HepG2 (cell line): ENCODE measurements around the gene SFT2D1. TPM values are rescaled to one million over a fixed set of nuclear protein-coding genes. Genes with fewer than 3 reads are reported as not detected.

Experiments
- ATAC-seq: fragments of 200-7000 bp; cut with Tn5 transposase; 3 replicates; pipeline ENCODE4 v1.9.1; 2020; ENCODE audit warnings: mild to moderate bottlenecking, moderate library complexity
- BruUV-seq: library from RNA; stranded (reverse); fragments of 400-500 nt; replicated peaks from 2 replicates; lab custom pipeline; 2021; lab: Mats Ljungman, UMichigan
- CTCF ChIA-PET: fragments of 300-600 bp; formaldehyde crosslinking; extraction: SDS; loops from one replicate; lab custom pipeline; 2021; ENCODE audit warnings: low total read pairs, inconsistent platforms, low intra/inter-chr PET ratio; lab: Yijun Ruan, JAX
- POLR2A ChIA-PET: fragments of 350-600 bp; sonication (Branson Sonifier 250); formaldehyde crosslinking; loops from one replicate; lab custom pipeline; 2020; ENCODE audit warnings: antibody characterized with exemption, inconsistent platforms; lab: Yijun Ruan, JAX
- DNase-seq: peaks from one replicate; pipeline ENCODE4 v3.0.0-alpha.2; 2015; ENCODE audit warnings: low spot score
- FAIRE-seq: peaks from 3 replicates; lab custom pipeline; 2011; peaks lifted over from hg19 to GRCh38; lab: Jason Lieb, UNC
- H2AFZ ChIP-seq: one replicate; pipeline ENCODE4 v1.6.1; 2011; ENCODE audit warnings: low read length, inconsistent platforms
- H3K27ac ChIP-seq: fragments of 300-600 bp; 3 replicates; pipeline ENCODE4 v1.8.0; 2011; ENCODE audit warnings: mixed run types, mild to moderate bottlenecking, mixed read lengths, low read length, inconsistent platforms; ENCODE audit not compliant: insufficient read depth; ENCODE audit errors: extremely low read length
- H3K27me3 ChIP-seq, 2 experiments: fragments of 200-600 bp in 1 of 2; 2 replicates in 1 of 2; 3 replicates in 1 of 2; pipeline versions ENCODE4 v1.6.0 to v1.8.0; 2011; ENCODE audit warnings: low read length in 2 of 2, mild to moderate bottlenecking in 2 of 2, moderate library complexity in 2 of 2, inconsistent platforms in 1 of 2; ENCODE audit not compliant: insufficient read depth in 2 of 2, control insufficient read depth in 1 of 2
- H3K36me3 ChIP-seq, 2 experiments: fragments of 200-600 bp in 1 of 2; replicated peaks in 1 of 2; 2 replicates in 1 of 2; 3 replicates in 1 of 2; pipeline versions ENCODE4 v1.5.1 to v1.8.0; 2011; ENCODE audit warnings: low read length in 2 of 2, inconsistent platforms in 1 of 2; ENCODE audit not compliant: insufficient read depth in 2 of 2, control insufficient read depth in 1 of 2
- H3K4me1 ChIP-seq: 2 replicates; pipeline ENCODE4 v1.5.1; 2012; ENCODE audit warnings: low read length, inconsistent platforms; ENCODE audit not compliant: insufficient read depth
- H3K4me2 ChIP-seq: 2 replicates; pipeline ENCODE4 v1.6.0; 2011; ENCODE audit warnings: low read depth, low read length, inconsistent platforms
- H3K4me3 ChIP-seq, 3 experiments: fragments of 200-600 bp in 1 of 3; sonication (generic), shearing (Covaris generic) in 1 of 3; replicated peaks in 1 of 3; 2 replicates each; pipeline ENCODE4 v1.5.1; 2011 to 2016; ENCODE audit warnings: low read length in 3 of 3, inconsistent platforms in 2 of 3, low read depth in 2 of 3, mild to moderate bottlenecking in 2 of 3, control low read depth in 1 of 3, mixed read lengths in 1 of 3; ENCODE audit not compliant: insufficient read depth in 1 of 3
- H3K79me2 ChIP-seq: one replicate; pipeline ENCODE4 v1.6.1; 2011; ENCODE audit warnings: low read length, inconsistent platforms; ENCODE audit not compliant: insufficient read depth
- H3K9ac ChIP-seq: 2 replicates; pipeline ENCODE4 v1.6.0; 2011; ENCODE audit warnings: mild to moderate bottlenecking, low read depth, low read length, inconsistent platforms; ENCODE audit not compliant: insufficient read depth
- H3K9me3 ChIP-seq: 2 replicates; pipeline ENCODE4 v1.5.1; 2012; ENCODE audit warnings: mild to moderate bottlenecking, low read length
- H4K20me1 ChIP-seq: 2 replicates; pipeline ENCODE4 v1.6.0; 2011; ENCODE audit warnings: inconsistent platforms, mild to moderate bottlenecking, low read length, moderate library complexity; ENCODE audit not compliant: insufficient read depth
- BORCS8-MEF2B ChIP-seq: sonication (generic); formaldehyde crosslinking; IDR thresholded peaks from 2 replicates; pipeline ENCODE4 v1.8.0; 2022; ENCODE audit warnings: mild to moderate bottlenecking, missing genetic modification reagents
- CCAR2 ChIP-seq: fragments of 200-400 bp; formaldehyde crosslinking; optimal IDR thresholded peaks from 2 replicates; pipeline ENCODE3; 2018; ENCODE audit warnings: low read depth, mild to moderate bottlenecking, low read length, moderate library complexity
- FOXP1 ChIP-seq, 2 experiments: fragments of 450-650 bp in 1 of 2; IDR thresholded peaks; 2 replicates each; pipeline ENCODE4 v1.6.1; 2017 to 2018; ENCODE audit warnings: antibody characterized with exemption in 1 of 2
- NONO ChIP-seq, 2 experiments: fragments of 450-650 bp in 1 of 2; sonication (generic) in 1 of 2; formaldehyde crosslinking in 1 of 2; IDR thresholded peaks in 1 of 2; conservative IDR thresholded peaks in 1 of 2; 2 replicates each; pipeline versions ENCODE4 v1.6.1 to v1.8.0; 2017 to 2022; ENCODE audit warnings: mild to moderate bottlenecking in 1 of 2, missing genetic modification reagents in 1 of 2, moderate library complexity in 1 of 2
- POGZ ChIP-seq: sonication (generic); formaldehyde crosslinking; IDR thresholded peaks from 2 replicates; pipeline ENCODE4 v1.4.0; 2020; ENCODE audit warnings: mild to moderate bottlenecking, missing genetic modification reagents
- TSC22D2 ChIP-seq: sonication (generic); formaldehyde crosslinking; IDR thresholded peaks from 2 replicates; pipeline ENCODE4 v1.5.1; 2020; ENCODE audit warnings: missing genetic modification reagents, mild to moderate bottlenecking, borderline replicate concordance
- ZNF235 ChIP-seq: sonication (generic); formaldehyde crosslinking; IDR thresholded peaks from 2 replicates; pipeline ENCODE4 v1.8.1; 2023; ENCODE audit warnings: mild to moderate bottlenecking, missing genetic modification reagents, borderline replicate concordance
- ZNF431 ChIP-seq: sonication (generic); formaldehyde crosslinking; IDR thresholded peaks from 2 replicates; pipeline ENCODE4 v1.9.0; 2022; ENCODE audit warnings: missing genetic modification reagents, low read depth, mild to moderate bottlenecking, borderline replicate concordance
- ZNF44 ChIP-seq: sonication (generic); formaldehyde crosslinking; IDR thresholded peaks from 2 replicates; pipeline ENCODE4 v1.5.1; 2020; ENCODE audit warnings: mild to moderate bottlenecking, missing genetic modification reagents
- WGBS: methylation state at CpG from one replicate; pipeline ENCODE4 v1.1.6; 2017; ENCODE audit warnings: low lambda C conversion rate; 5-methylcytosine and 5-hydroxymethylcytosine counted together
- in situ Hi-C: cut with HindIII; loops from 2 replicates; pipeline ENCODE4 v1.10.0; 2017; ENCODE audit warnings: low pct_unique_long_range_greater_than_20kb; ENCODE audit not compliant: extremely low pct_ligation_motif_present
- intact Hi-C: fragments of 100-400 bp; cut with micrococcal nuclease; formaldehyde crosslinking; loops from one replicate; pipeline ENCODE4 v1.10.0; 2022; ENCODE audit not compliant: unreplicated experiment
- polyA plus RNA-seq, 8 experiments: library from polyadenylated mRNA; depleted of rRNA in 3 of 8; stranded (reverse) in 7 of 8; unstranded in 1 of 8; fragments of >200 nt; fragmentation: Illumina TruSeq in 4 of 8; extraction: Trizol in 4 of 8; gene quantifications; 2 replicates each; pipeline versions ENCODE4 v1.2.1 to v1.2.3, GENCODE V29; 2011 to 2016; ENCODE audit warnings: low read depth in 4 of 8, missing spikeins in 1 of 8, mixed read lengths in 1 of 8; ENCODE audit not compliant: insufficient read depth in 1 of 8
- total RNA-seq, 5 experiments: library from RNA; depleted of rRNA; stranded (reverse); fragments of >200 nt; fragmentation: Illumina TruSeq; extraction: Trizol; gene quantifications; 2 replicates each; pipeline ENCODE4 v1.2.3, GENCODE V29; 2016; ENCODE audit warnings: low read depth in 1 of 5
- TF ChIP-seq, protein P1 (sequence below): sonication (generic); formaldehyde crosslinking; IDR thresholded peaks from 2 replicates; pipeline ENCODE4 v1.4.0; 2020; ENCODE audit warnings: missing genetic modification reagents
- TF ChIP-seq, protein P2 (sequence below): sonication (generic); formaldehyde crosslinking; conservative IDR thresholded peaks from 2 replicates; pipeline ENCODE4 v1.5.0; 2020; ENCODE audit warnings: missing genetic modification reagents

Gene SFT2D1
- total and polyA plus RNA-seq, 2 of the 13 experiments (the other 11 are each of a cell fraction or from before 2014, with no cell fraction given): 115 to 147 TPM

DNA sequence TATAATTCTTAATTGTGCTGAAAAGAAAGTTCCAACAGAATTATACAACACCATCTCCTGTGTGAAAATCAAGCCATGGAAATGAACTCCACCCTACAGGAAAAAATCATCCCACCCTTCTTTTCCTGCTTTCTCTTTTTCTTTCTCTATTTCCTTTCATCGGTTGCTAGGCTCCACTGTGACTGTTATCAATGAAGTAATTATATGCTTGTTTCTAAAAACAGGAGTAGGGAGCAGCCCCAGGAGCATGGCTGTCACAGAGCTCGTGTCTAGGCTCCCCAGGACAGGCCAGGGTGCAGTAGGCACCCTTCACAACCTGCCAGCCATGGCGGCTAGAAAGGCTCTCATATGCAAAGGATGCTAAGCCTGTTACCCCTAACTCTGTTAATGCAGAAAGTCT is 27.4 kb upstream of the SFT2D1 start:
- intact Hi-C loops: no loop called here
- TF ChIP-seq BORCS8-MEF2B (CRISPR knock-in tag) (no peak), CCAR2 (no peak), POGZ (CRISPR knock-in tag) (no peak), FOXP1 (IDR thresholded peaks at IDR 0.05) (no peak), FOXP1 (CRISPR knock-in tag; IDR thresholded peaks at IDR 0.05) (no peak), TSC22D2 (CRISPR knock-in tag) (no peak), NONO (IDR thresholded peaks at IDR 0.05) (no peak), NONO (CRISPR knock-in tag; conservative IDR thresholded peaks at IDR 0.05) (no peak), ZNF431 (CRISPR knock-in tag) (no peak), ZNF44 (no peak), ZNF235 (no peak)
- TF ChIP-seq, protein P1, sequence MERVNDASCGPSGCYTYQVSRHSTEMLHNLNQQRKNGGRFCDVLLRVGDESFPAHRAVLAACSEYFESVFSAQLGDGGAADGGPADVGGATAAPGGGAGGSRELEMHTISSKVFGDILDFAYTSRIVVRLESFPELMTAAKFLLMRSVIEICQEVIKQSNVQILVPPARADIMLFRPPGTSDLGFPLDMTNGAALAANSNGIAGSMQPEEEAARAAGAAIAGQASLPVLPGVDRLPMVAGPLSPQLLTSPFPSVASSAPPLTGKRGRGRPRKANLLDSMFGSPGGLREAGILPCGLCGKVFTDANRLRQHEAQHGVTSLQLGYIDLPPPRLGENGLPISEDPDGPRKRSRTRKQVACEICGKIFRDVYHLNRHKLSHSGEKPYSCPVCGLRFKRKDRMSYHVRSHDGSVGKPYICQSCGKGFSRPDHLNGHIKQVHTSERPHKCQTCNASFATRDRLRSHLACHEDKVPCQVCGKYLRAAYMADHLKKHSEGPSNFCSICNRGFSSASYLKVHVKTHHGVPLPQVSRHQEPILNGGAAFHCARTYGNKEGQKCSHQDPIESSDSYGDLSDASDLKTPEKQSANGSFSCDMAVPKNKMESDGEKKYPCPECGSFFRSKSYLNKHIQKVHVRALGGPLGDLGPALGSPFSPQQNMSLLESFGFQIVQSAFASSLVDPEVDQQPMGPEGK (CRISPR knock-in tag): no peak
- TF ChIP-seq, protein P2, sequence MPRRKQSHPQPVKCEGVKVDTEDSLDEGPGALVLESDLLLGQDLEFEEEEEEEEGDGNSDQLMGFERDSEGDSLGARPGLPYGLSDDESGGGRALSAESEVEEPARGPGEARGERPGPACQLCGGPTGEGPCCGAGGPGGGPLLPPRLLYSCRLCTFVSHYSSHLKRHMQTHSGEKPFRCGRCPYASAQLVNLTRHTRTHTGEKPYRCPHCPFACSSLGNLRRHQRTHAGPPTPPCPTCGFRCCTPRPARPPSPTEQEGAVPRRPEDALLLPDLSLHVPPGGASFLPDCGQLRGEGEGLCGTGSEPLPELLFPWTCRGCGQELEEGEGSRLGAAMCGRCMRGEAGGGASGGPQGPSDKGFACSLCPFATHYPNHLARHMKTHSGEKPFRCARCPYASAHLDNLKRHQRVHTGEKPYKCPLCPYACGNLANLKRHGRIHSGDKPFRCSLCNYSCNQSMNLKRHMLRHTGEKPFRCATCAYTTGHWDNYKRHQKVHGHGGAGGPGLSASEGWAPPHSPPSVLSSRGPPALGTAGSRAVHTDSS (CRISPR knock-in tag): no peak
- Histone ChIP-seq H3K27me3 (no peaks in the 10 kb centered on the region), H3K79me2 (peaks cover 13% of the 10 kb centered on the region), H3K27ac (no peak overlapping the region), H3K4me1 (peaks cover 13% of the 10 kb centered on the region), H2AFZ (no peak overlapping the region), H3K4me2 (no peak overlapping the region), H3K9me3 (no peaks in the 10 kb centered on the region), H3K4me3 (no peak overlapping the region), H3K36me3 (peaks cover 6 to 30% of the 10 kb centered on the region in 2 experiments), H4K20me1 (no peaks in the 10 kb centered on the region), H3K9ac (no peak overlapping the region)
- DNase-seq: no peak
- BruUV-seq: no TSS peak
- no peak for ATAC-seq
- CTCF ChIA-PET: no interaction called here
- 97% methylated on average over 3 of the region's 3 CpGs for WGBS
- POLR2A ChIA-PET: no interaction called here
- no peak for FAIRE-seq
- in situ Hi-C loops: loop anchor here (5.0 kb wide), 1 partner anchor 37 kb away; no protein-coding TSS in a partner anchor
